ENCODE data around the gene NES. TPM values are rescaled to one million over a fixed set of nuclear protein-coding genes. Genes with fewer than 3 reads are reported as not detected.

The NES gene
- total and polyA plus RNA-seq, 11 donors: 59.7 to 499 (median 158) TPM

GRCh38 chr1:156671804-156672203 is 5.4 kb downstream of the NES start:
- Histone ChIP-seq H3K4me1 (peaks cover 28 to 96% (median 79%) of the 10 kb centered on the region in 12 donors), H3K4me3 (no peak overlapping the region), H3K9me3 (no peaks in the 10 kb centered on the region), H3K27ac (peak overlapping the region in 7 of 12 donors; percentile 96 to 99 (median 98)), H3K36me3 (peaks cover 0 to 51% (median 32%) of the 10 kb centered on the region in 9 donors), H3K27me3 (peaks cover 0 to 13% (median 0%) of the 10 kb centered on the region in 9 donors)
- WGBS, 4 donors: 86 to 95% (median 93%) methylated on average over 2 of the region's 2 CpGs
- ATAC-seq (no peak), DNase-seq (no peak)
- intact Hi-C loops (cut with DNase I): no loop called here
- TF ChIP-seq POLR2A (IDR thresholded peaks at IDR 0.05): no peak
- TF ChIP-seq CTCF (IDR thresholded peaks at IDR 0.05): no peak

GRCh38 chr1:156670791-156671190 is 6.4 kb downstream of the NES start:
- Histone ChIP-seq H3K4me3 (no peak overlapping the region), H3K36me3 (peaks cover 0 to 51% (median 32%) of the 10 kb centered on the region in 9 donors), H3K27me3 (peaks cover 0 to 3% (median 0%) of the 10 kb centered on the region in 9 donors), H3K4me1 (peaks cover 34 to 97% (median 86%) of the 10 kb centered on the region in 12 donors), H3K27ac (peak overlapping the region in 11 of 12 donors; percentile 42 to 99 (median 96)), H3K9me3 (no peaks in the 10 kb centered on the region)
- no peak for ATAC-seq
- TF ChIP-seq CTCF (IDR thresholded peaks at IDR 0.05) (no peak), POLR2A (IDR thresholded peaks at IDR 0.05) (no peak)
- intact Hi-C loops (cut with DNase I): no loop called here
- WGBS, 4 donors: 61 to 77% (median 67%) methylated on average over 4 of the region's 4 CpGs
- no peak for DNase-seq

GRCh38 chr1:156670359-156670758 is 6.8 kb downstream of the NES start:
- DNase-seq (no peak), ATAC-seq (no peak)
- peaks cover 38 to 100% (median 89%) of the 10 kb centered on the region in 12 donors for H3K4me1 ChIP-seq
- H3K4me3 ChIP-seq: no peak overlapping the region
- peak overlapping the region in 11 of 12 donors; percentile 42 to 99 (median 96) for H3K27ac ChIP-seq
- H3K36me3 ChIP-seq: peaks cover 0 to 51% (median 32%) of the 10 kb centered on the region in 9 donors
- WGBS, 4 donors: 56 to 78% (median 69%) methylated on average over 6 of the region's 6 CpGs
- TF ChIP-seq POLR2A (IDR thresholded peaks at IDR 0.05) (no peak), CTCF (IDR thresholded peaks at IDR 0.05) (no peak)
- H3K27me3 ChIP-seq: no peaks in the 10 kb centered on the region
- H3K9me3 ChIP-seq: no peaks in the 10 kb centered on the region
- intact Hi-C loops (cut with DNase I): no loop called here

GRCh38 chr1:156669794-156670193 is 7.4 kb downstream of the NES start:
- TF ChIP-seq POLR2A (IDR thresholded peaks at IDR 0.05): no peak
- no peak for TF ChIP-seq CTCF (IDR thresholded peaks at IDR 0.05)
- no peak for ATAC-seq
- intact Hi-C loops (cut with DNase I): loop anchor here in 4 of 10 donors (5.0 to 10.0 kb wide), 3 partner anchors 165 to 555 kb away; partner anchors contain the start of genes MEF2D (in 3 of the 4) and LMNA (in 1 of the 4)
- DNase-seq: no peak
- H3K9me3 ChIP-seq: no peaks in the 10 kb centered on the region
- peaks cover 38 to 100% (median 89%) of the 10 kb centered on the region in 12 donors for H3K4me1 ChIP-seq
- 49 to 71% (median 63%) methylated on average over 5 of the region's 5 CpGs for WGBS, 4 donors
- H3K27me3 ChIP-seq: no peaks in the 10 kb centered on the region
- H3K27ac ChIP-seq: peak overlapping the region; percentile 90 to 99 (median 96)
- H3K4me3 ChIP-seq: no peak overlapping the region
- peaks cover 0 to 47% (median 28%) of the 10 kb centered on the region in 9 donors for H3K36me3 ChIP-seq

All from heart left ventricle (tissue), 16 donors.